Mesendoderm (in vitro differentiated cells): Measurements from ENCODE around the gene MOB2.

Experiments
- DNase-seq: peaks from one replicate; pipeline ENCODE4 v3.0.0; 2013
- H2AK5ac ChIP-seq: 2 replicates; pipeline ENCODE4 v1.6.1; 2013; ENCODE audit warnings: low read length, inconsistent platforms
- H2BK120ac ChIP-seq: 2 replicates; pipeline ENCODE4 v1.6.1; 2013; ENCODE audit warnings: low read depth, mild to moderate bottlenecking, low read length, moderate library complexity, mixed read lengths
- H2BK15ac ChIP-seq: replicated peaks from 2 replicates; pipeline ENCODE4 v1.6.1; 2013; ENCODE audit warnings: low read depth, mild to moderate bottlenecking, moderate library complexity
- H2BK5ac ChIP-seq: 2 replicates; pipeline ENCODE4 v1.6.1; 2013; ENCODE audit warnings: low read length, inconsistent platforms
- H3K18ac ChIP-seq: 2 replicates; pipeline ENCODE4 v1.6.1; 2013; ENCODE audit warnings: mild to moderate bottlenecking, low read length, mixed read lengths
- H3K23ac ChIP-seq: one replicate; pipeline ENCODE4 v1.6.1; 2013; ENCODE audit warnings: low read length
- H3K27ac ChIP-seq: 2 replicates; pipeline ENCODE4 v1.5.1; 2013; ENCODE audit warnings: low read depth, mild to moderate bottlenecking, inconsistent platforms, low read length, moderate library complexity
- H3K27me3 ChIP-seq: 2 replicates; pipeline ENCODE4 v1.6.1; 2013; ENCODE audit warnings: low read length, control low read depth, mild to moderate bottlenecking, inconsistent platforms; ENCODE audit not compliant: insufficient read depth, poor library complexity
- H3K36me3 ChIP-seq: 2 replicates; pipeline ENCODE4 v1.6.1; 2013; ENCODE audit warnings: low read length, inconsistent platforms; ENCODE audit not compliant: control insufficient read depth, insufficient read depth
- H3K4ac ChIP-seq: one replicate; pipeline ENCODE4 v1.6.1; 2013; ENCODE audit warnings: low read depth, mild to moderate bottlenecking, low read length, moderate library complexity
- H3K4me1 ChIP-seq: 2 replicates; pipeline ENCODE4 v1.6.1; 2013; ENCODE audit warnings: low read depth, low read length, inconsistent platforms; ENCODE audit not compliant: control insufficient read depth
- H3K4me2 ChIP-seq: 2 replicates; pipeline ENCODE4 v1.6.1; 2013; ENCODE audit warnings: low read length
- H3K4me3 ChIP-seq: 2 replicates; pipeline ENCODE4 v1.5.1; 2013; ENCODE audit warnings: mild to moderate bottlenecking, low read length
- H3K56ac ChIP-seq: one replicate; pipeline ENCODE4 v1.6.1; 2013; ENCODE audit warnings: low read length
- H3K79me1 ChIP-seq: 2 replicates; pipeline ENCODE4 v1.6.1; 2013; ENCODE audit warnings: low read length, inconsistent platforms
- H3K79me2 ChIP-seq: 2 replicates; pipeline ENCODE4 v1.6.1; 2013; ENCODE audit warnings: mild to moderate bottlenecking, low read length; ENCODE audit not compliant: control insufficient read depth, insufficient read depth
- H3K9ac ChIP-seq: 2 replicates; pipeline ENCODE4 v1.6.1; 2013; ENCODE audit warnings: low read length, inconsistent platforms
- H4K5ac ChIP-seq: one replicate; pipeline ENCODE4 v1.6.1; 2013; ENCODE audit warnings: low read length
- H4K8ac ChIP-seq: one replicate; pipeline ENCODE4 v1.6.1; 2013; ENCODE audit warnings: low read depth, mild to moderate bottlenecking, control low read depth, low read length, moderate library complexity
- WGBS: extraction: QIAGEN DNeasy Blood & Tissue Kit; methylation state at CpG from one replicate; pipeline ENCODE4 v1.1.7; 2013; ENCODE audit warnings: low lambda C conversion rate, missing lambda C conversion rate; ENCODE audit not compliant: insufficient coverage; ENCODE audit errors: extremely low coverage; 5-methylcytosine and 5-hydroxymethylcytosine counted together

The MOB2 gene

DNA sequence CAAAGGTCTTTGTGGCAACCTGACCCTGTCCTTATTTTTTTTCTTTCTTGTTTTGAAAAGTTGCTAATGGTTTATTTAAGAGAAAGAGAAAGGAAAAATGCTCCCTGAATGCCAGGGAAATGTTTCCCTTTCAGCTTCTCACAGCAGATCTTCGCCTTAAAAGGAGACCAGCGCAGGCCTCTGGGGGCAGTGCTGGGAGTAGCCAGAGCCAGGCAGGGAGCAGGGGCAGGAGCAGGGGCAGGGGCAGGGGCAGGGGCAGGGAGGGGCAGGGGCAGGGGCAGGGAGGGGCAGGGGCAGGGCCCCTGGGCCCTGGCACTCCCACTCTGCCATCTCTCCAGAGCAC, 5.1 kb downstream of the MOB2 start:
- WGBS = no CpG with 5 or more reads among the region's 2 CpGs
- H4K5ac ChIP-seq = no peak overlapping the region
- no peaks in the 10 kb centered on the region for H3K79me2 ChIP-seq
- H2BK15ac ChIP-seq = no peak overlapping the region
- no peak overlapping the region for H3K4ac ChIP-seq
- H3K18ac ChIP-seq = no peak overlapping the region
- H3K4me3 ChIP-seq = no peak overlapping the region
- no peak overlapping the region for H3K4me2 ChIP-seq
- H3K27me3 ChIP-seq = no peaks in the 10 kb centered on the region
- no peak overlapping the region for H2BK5ac ChIP-seq
- H3K27ac ChIP-seq = no peak overlapping the region
- no peaks in the 10 kb centered on the region for H3K4me1 ChIP-seq
- DNase-seq = no peak
- H3K9ac ChIP-seq = no peak overlapping the region
- no peak overlapping the region for H2BK120ac ChIP-seq
- no peak overlapping the region for H3K56ac ChIP-seq
- no peak overlapping the region for H2AK5ac ChIP-seq
- no peak overlapping the region for H3K23ac ChIP-seq
- H3K36me3 ChIP-seq = no peaks in the 10 kb centered on the region
- no peak overlapping the region for H4K8ac ChIP-seq
- no peaks in the 10 kb centered on the region for H3K79me1 ChIP-seq

- Histone ChIP-seq H2BK15ac (no peak overlapping the region), H3K4me3 (no peak overlapping the region), H3K9ac (no peak overlapping the region), H2BK120ac (no peak overlapping the region), H3K79me2 (no peaks in the 10 kb centered on the region), H3K4ac (no peak overlapping the region), H3K36me3 (no peaks in the 10 kb centered on the region), H2AK5ac (no peak overlapping the region), H3K56ac (no peak overlapping the region), H3K18ac (no peak overlapping the region), H4K8ac (no peak overlapping the region), H3K79me1 (no peaks in the 10 kb centered on the region), H3K27ac (no peak overlapping the region), H3K4me2 (no peak overlapping the region), H3K4me1 (no peaks in the 10 kb centered on the region), H2BK5ac (no peak overlapping the region), H3K23ac (no peak overlapping the region), H4K5ac (no peak overlapping the region), H3K27me3 (no peaks in the 10 kb centered on the region)
- DNase-seq = no peak
- WGBS = no CpG with 5 or more reads among the region's 36 CpGs
These were observed 5.8 kb downstream of the MOB2 start for GRCh38 chr11:1480555-1481482.

DNA sequence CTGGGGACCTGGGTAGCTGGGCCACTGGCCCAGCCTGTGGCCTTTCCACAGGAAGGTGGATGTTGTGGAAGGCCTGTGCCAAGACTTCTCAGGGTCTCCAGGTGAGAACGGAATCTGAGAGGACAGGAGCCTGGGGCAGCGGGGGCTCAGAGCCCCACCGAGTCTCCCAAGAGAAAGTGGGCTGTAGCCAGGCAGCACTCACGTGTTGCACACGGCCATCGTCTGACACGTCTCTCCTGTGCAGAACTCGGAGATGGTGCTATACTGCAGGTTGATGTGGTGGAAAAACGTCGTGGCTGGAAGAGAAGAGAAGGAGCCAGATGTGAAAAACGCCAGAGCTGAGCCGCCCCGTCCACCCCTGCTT, 6.4 kb downstream of the MOB2 start:
- H4K8ac ChIP-seq = no peak overlapping the region
- no peak for DNase-seq
- H4K5ac ChIP-seq = no peak overlapping the region
- no peak overlapping the region for H3K4me3 ChIP-seq
- no peak overlapping the region for H3K23ac ChIP-seq
- H3K4me2 ChIP-seq = no peak overlapping the region
- no peak overlapping the region for H3K4ac ChIP-seq
- H3K56ac ChIP-seq = no peak overlapping the region
- H3K27ac ChIP-seq = no peak overlapping the region
- H2BK5ac ChIP-seq = no peak overlapping the region
- no CpG with 5 or more reads among the region's 13 CpGs for WGBS
- no peak overlapping the region for H3K9ac ChIP-seq
- no peak overlapping the region for H3K18ac ChIP-seq
- H3K4me1 ChIP-seq = no peaks in the 10 kb centered on the region
- H2BK120ac ChIP-seq = no peak overlapping the region
- no peak overlapping the region for H2AK5ac ChIP-seq
- H2BK15ac ChIP-seq = no peak overlapping the region
- H3K79me1 ChIP-seq = no peaks in the 10 kb centered on the region
- no peaks in the 10 kb centered on the region for H3K79me2 ChIP-seq
- no peaks in the 10 kb centered on the region for H3K27me3 ChIP-seq
- no peaks in the 10 kb centered on the region for H3K36me3 ChIP-seq

- no peak overlapping the region for H3K56ac ChIP-seq
- H2BK15ac ChIP-seq = no peak overlapping the region
- H3K27me3 ChIP-seq = no peaks in the 10 kb centered on the region
- no peaks in the 10 kb centered on the region for H3K79me2 ChIP-seq
- H3K4me3 ChIP-seq = no peak overlapping the region
- H2BK120ac ChIP-seq = no peak overlapping the region
- H3K23ac ChIP-seq = no peak overlapping the region
- H3K36me3 ChIP-seq = no peaks in the 10 kb centered on the region
- no peak overlapping the region for H3K27ac ChIP-seq
- no peak overlapping the region for H4K5ac ChIP-seq
- H3K18ac ChIP-seq = no peak overlapping the region
- no peaks in the 10 kb centered on the region for H3K4me1 ChIP-seq
- no peak overlapping the region for H4K8ac ChIP-seq
- H3K4me2 ChIP-seq = no peak overlapping the region
- no peak overlapping the region for H2AK5ac ChIP-seq
- H3K79me1 ChIP-seq = no peaks in the 10 kb centered on the region
- no peak overlapping the region for H2BK5ac ChIP-seq
- H3K9ac ChIP-seq = no peak overlapping the region
- no CpG with 5 or more reads among the region's 12 CpGs for WGBS
- DNase-seq = no peak
- H3K4ac ChIP-seq = no peak overlapping the region
These were observed 6.9 kb downstream of the MOB2 start for GRCh38 chr11:1479678-1480118.

DNA sequence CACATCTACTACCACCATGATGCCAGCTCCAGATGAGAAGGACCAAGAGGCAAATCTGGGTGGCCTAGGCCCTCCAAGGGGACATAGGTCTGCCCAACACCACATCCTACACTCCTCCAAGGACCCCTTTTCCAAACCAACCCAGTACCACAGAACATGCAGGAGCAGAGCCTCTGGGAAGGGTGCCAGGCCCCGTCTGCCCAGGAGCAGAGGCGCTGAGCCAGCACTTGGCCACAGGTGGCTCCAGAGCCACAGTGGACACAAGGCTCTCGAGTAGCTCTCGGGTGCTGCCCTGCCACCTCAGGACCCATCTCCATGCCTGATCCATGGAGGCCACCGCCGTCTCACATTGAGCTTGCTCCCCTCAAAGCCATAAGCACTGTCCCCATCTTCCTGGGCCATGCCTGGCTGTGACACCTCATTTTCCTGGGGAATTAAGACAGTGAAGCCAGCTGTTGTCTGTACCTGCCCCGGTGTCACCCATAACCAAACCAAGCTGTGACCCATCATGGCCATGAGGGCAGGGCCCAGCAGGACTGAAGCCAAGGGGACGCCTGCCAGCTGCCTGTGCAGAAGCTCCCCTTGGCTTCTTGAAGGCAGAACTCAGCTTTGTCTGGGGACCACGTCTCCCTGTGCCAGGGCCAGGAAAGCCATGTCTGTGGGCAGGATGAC, 7.4 kb downstream of the MOB2 start:
- no peak for DNase-seq
- no peaks in the 10 kb centered on the region for H3K79me2 ChIP-seq
- no peak overlapping the region for H3K56ac ChIP-seq
- no CpG with 5 or more reads among the region's 9 CpGs for WGBS
- H3K9ac ChIP-seq = no peak overlapping the region
- H2BK120ac ChIP-seq = no peak overlapping the region
- no peaks in the 10 kb centered on the region for H3K4me1 ChIP-seq
- no peak overlapping the region for H3K4me2 ChIP-seq
- H3K27me3 ChIP-seq = no peaks in the 10 kb centered on the region
- no peak overlapping the region for H2BK15ac ChIP-seq
- H3K79me1 ChIP-seq = no peaks in the 10 kb centered on the region
- no peak overlapping the region for H3K23ac ChIP-seq
- H3K4ac ChIP-seq = no peak overlapping the region
- no peak overlapping the region for H3K4me3 ChIP-seq
- H2BK5ac ChIP-seq = no peak overlapping the region
- H3K18ac ChIP-seq = no peak overlapping the region
- no peak overlapping the region for H4K5ac ChIP-seq
- H3K36me3 ChIP-seq = no peaks in the 10 kb centered on the region
- no peak overlapping the region for H3K27ac ChIP-seq
- H2AK5ac ChIP-seq = no peak overlapping the region
- H4K8ac ChIP-seq = no peak overlapping the region
